Stimulated activated CD8-positive, alpha-beta memory T cell treated with anti-CD3 and anti-CD28 coated beads, Interleukin-4, amount 100 ng/mL, for 4 hours (primary cell): ENCODE data around the gene ELN.
"Not testable (repeated sequence)": the region's sequence is repeated elsewhere in the genome, so short reads cannot be mapped to it uniquely, and the experiment has no call there.

ENCODE experiments used
- DNase-seq, 2 donors: peaks; one replicate each; pipeline ENCODE4 v3.0.0-alpha.2; 2020; ENCODE audit warnings: low read depth in 2 of 2, low spot score in 1 of 2

The ELN gene

GRCh38 chr7:74040791-74041520 is 13.0 kb downstream of the ELN start:
- DNase-seq = no peak

GRCh38 chr7:74042746-74043522 is 15.0 kb downstream of the ELN start:
- DNase-seq = no peak

- DNase-seq = no peak
Observed at GRCh38 chr7:74043523-74043951, 15.6 kb downstream of the ELN start.

- DNase-seq = no peak
Observed at GRCh38 chr7:74044366-74045350, 16.7 kb downstream of the ELN start.

GRCh38 chr7:74046581-74046980 is 18.6 kb downstream of the ELN start:
- not testable (repeated sequence) for DNase-seq

- no peak for DNase-seq
Observed at GRCh38 chr7:74047804-74048380, 19.9 kb downstream of the ELN start.

GRCh38 chr7:74048999-74049599 is 21.1 kb downstream of the ELN start:
- no peak for DNase-seq

GRCh38 chr7:74049997-74050798 is 22.2 kb downstream of the ELN start:
- no peak for DNase-seq

GRCh38 chr7:74051193-74051592 is 23.2 kb downstream of the ELN start:
- DNase-seq = no peak

- DNase-seq = no peak
Observed at GRCh38 chr7:74051629-74052410, 23.8 kb downstream of the ELN start.

GRCh38 chr7:74052628-74053027 is 24.7 kb downstream of the ELN start:
- no peak for DNase-seq

GRCh38 chr7:74053589-74054186 is 25.7 kb downstream of the ELN start:
- no peak for DNase-seq

- DNase-seq = no peak
Observed at GRCh38 chr7:74056096-74056915, 28.3 kb downstream of the ELN start.

GRCh38 chr7:74057216-74057925 is 29.4 kb downstream of the ELN start:
- DNase-seq = no peak

- DNase-seq = no peak
Observed at GRCh38 chr7:74057987-74058386, 30.0 kb downstream of the ELN start.

GRCh38 chr7:74058486-74058885 is 30.5 kb downstream of the ELN start:
- DNase-seq = no peak

- no peak for DNase-seq
Observed at GRCh38 chr7:74059037-74059436, 31.1 kb downstream of the ELN start.
